ENCODE results near the gene CTNNA1. TPM values are rescaled to one million over a fixed set of nuclear protein-coding genes. Genes with fewer than 3 reads are reported as not detected.

The CTNNA1 gene
- total and polyA plus RNA-seq, 4 donors = 115 to 480 (median 302) TPM

DNA sequence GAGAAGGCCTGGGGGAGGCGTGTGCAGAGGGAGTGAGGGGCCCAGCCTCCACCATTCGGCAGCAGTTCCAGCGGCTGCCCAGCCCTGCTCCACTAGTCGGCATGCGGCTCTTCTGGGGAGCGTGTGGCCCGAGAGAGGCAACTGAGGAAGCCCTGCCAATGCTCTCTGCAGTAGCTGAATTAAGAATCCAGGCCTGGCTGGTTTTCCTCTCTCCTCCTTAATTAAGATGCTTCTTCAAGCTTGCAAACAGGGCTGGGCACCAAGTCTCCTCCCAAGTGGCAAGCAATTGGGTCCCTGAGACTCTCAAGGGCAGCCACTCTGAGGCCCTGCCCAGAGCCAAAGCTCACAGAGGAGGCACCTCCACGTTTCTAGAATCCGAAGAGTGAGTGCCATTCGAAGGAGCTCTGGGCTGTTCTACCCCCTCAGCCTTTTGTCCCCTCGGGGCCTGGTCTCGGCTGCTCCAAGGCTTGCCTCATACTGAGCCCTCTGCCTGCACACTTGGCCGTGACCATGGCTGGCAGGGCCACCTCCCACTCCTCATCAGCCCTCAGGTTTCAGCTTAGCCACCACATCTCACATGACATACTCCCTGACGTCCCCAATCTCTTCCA, 197.3 kb downstream of the CTNNA1 start:
- Histone ChIP-seq H3K9me3 (ENCODE audit: control insufficient read depth in 4 of 4, insufficient read depth in 3 of 4, low read length in 3 of 4) (no peaks in the 10 kb centered on the region), H3K27me3 (ENCODE audit: control insufficient read depth in 3 of 3, insufficient read depth in 3 of 3, low read length in 2 of 3) (no peaks in the 10 kb centered on the region), H3K36me3 (ENCODE audit: control insufficient read depth in 4 of 4, insufficient read depth in 4 of 4, low read length in 4 of 4) (peaks cover 0 to 14% (median 13%) of the 10 kb centered on the region in 4 donors), H3K27ac (ENCODE audit: low read depth in 1 of 2, low read length in 1 of 2) (peak overlapping the region in 1 of 2 donors; percentile 14), H3K9ac (ENCODE audit: insufficient read depth in 1 of 2, low read length in 2 of 2) (no peak overlapping the region), H3K4me1 (ENCODE audit: control insufficient read depth in 5 of 5, insufficient read depth in 5 of 5, low read length in 5 of 5) (peaks cover 7 to 82% (median 41%) of the 10 kb centered on the region in 5 donors), H3K4me3 (no peak overlapping the region)
- TF ChIP-seq, protein P1, sequence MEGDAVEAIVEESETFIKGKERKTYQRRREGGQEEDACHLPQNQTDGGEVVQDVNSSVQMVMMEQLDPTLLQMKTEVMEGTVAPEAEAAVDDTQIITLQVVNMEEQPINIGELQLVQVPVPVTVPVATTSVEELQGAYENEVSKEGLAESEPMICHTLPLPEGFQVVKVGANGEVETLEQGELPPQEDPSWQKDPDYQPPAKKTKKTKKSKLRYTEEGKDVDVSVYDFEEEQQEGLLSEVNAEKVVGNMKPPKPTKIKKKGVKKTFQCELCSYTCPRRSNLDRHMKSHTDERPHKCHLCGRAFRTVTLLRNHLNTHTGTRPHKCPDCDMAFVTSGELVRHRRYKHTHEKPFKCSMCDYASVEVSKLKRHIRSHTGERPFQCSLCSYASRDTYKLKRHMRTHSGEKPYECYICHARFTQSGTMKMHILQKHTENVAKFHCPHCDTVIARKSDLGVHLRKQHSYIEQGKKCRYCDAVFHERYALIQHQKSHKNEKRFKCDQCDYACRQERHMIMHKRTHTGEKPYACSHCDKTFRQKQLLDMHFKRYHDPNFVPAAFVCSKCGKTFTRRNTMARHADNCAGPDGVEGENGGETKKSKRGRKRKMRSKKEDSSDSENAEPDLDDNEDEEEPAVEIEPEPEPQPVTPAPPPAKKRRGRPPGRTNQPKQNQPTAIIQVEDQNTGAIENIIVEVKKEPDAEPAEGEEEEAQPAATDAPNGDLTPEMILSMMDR (IDR thresholded peaks at IDR 0.05; ENCODE audit: control extremely low read depth, extremely low read depth) = no peak
- DNase-seq (no peak), ATAC-seq (ENCODE audit: insufficient read depth, low FRiP score) (no peak)
- 65 to 87% methylated on average over 14 of the region's 14 CpGs for WGBS, 2 donors

DNA sequence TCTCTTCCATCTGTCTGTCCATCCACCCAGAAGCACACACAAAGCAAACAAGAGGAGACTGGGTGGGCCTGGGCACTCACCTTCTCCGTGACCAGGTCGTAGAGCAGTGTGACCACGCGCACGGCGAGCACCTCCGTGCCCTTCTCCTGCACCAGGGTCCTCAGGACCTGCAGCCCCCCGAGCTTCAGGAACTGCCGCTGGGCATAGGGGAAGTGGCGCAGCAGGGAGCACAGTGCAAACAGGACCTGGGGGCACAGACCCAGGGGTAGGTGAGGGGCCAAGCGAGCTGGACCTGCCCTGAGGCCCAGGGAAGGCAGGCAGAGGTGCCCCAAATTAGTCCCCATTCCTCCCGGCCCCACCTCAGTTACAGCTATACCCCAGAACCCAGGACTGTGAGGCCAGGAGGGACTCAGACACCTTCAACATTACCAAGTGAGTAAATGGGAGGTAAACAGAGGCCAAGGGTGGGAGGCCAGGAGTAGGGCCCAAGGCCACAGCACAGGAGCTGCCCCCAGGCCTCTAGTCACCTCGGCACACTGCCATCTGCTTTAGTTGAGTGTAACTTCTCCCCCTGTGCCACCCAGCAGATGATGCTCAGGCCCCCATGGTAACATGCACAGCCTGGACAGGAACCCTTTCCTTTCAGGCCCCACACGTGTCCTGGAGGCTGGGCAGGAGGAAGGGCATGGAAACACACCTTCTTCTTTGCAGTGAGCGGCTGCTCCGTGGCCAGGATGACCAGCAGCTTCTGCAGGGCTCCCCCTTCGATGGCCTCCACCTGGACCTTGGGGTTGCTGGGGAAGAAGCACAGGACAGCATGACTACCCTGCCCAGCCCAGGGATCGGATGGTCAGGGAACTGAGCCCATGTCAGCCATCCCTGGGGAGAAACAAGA, 198.1 kb downstream of the CTNNA1 start:
- 96 to 98% methylated on average over 18 of the region's 18 CpGs for WGBS, 2 donors

DNA sequence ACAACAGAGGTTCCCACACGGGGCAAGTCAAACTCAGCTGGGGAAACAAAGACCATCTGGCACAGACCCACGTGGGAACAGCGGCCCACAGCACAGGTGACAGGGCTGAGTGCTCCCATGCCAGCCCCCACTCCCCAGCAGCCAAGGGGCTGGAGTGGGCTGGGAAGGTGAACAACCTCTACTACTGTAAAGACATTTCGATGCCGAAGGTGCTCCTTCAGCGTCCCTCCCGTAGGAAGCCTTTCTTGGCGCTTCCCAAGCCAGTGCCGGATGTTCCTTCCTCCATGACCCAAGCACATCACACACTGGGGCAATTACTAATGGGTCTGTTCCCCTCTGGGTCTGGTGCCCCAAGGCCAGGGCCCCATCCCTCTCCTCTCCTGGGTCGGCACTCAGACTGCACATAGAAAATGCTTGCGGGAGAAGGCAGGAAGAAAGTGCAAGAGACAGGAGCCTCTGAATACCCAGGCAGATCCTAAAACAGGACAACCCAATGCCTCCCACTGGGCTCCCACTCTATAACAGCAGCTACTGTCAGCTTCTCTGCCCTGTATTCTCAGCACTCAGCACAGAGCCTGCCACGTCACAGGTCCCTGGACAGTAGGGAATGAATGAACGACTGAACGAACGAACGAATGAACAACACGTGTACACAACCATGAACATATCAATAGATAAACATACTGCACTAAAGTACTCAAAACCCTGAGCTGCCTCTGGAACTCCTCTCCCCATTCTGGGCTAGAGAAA, 198.9 kb downstream of the CTNNA1 start:
- Histone ChIP-seq H3K27ac (ENCODE audit: low read depth in 1 of 2, low read length in 1 of 2) (peak overlapping the region; percentile 15 to 55), H3K9ac (ENCODE audit: insufficient read depth in 1 of 2, low read length in 2 of 2) (peak overlapping the region in 1 of 2 donors; percentile 77), H3K27me3 (ENCODE audit: control insufficient read depth in 3 of 3, insufficient read depth in 3 of 3, low read length in 2 of 3) (no peaks in the 10 kb centered on the region), H3K36me3 (ENCODE audit: control insufficient read depth in 4 of 4, insufficient read depth in 4 of 4, low read length in 4 of 4) (peaks cover 0 to 9% (median 7%) of the 10 kb centered on the region in 4 donors), H3K9me3 (ENCODE audit: control insufficient read depth in 4 of 4, insufficient read depth in 3 of 4, low read length in 3 of 4) (no peaks in the 10 kb centered on the region), H3K4me1 (ENCODE audit: control insufficient read depth in 5 of 5, insufficient read depth in 5 of 5, low read length in 5 of 5) (peaks cover 7 to 81% (median 48%) of the 10 kb centered on the region in 5 donors), H3K4me3 (no peak overlapping the region)
- ATAC-seq (ENCODE audit: insufficient read depth, low FRiP score) (no peak), DNase-seq (no peak)
- TF ChIP-seq, protein P1 (IDR thresholded peaks at IDR 0.05; ENCODE audit: control extremely low read depth, extremely low read depth) = no peak
- 86 to 93% methylated on average over 17 of the region's 17 CpGs for whole genome bisulfite sequencing, 2 donors

More for the DNA sequence above, 198.1 kb downstream of the CTNNA1 start:
- Histone ChIP-seq H3K4me3 (no peak overlapping the region), H3K27me3 (ENCODE audit: control insufficient read depth in 3 of 3, insufficient read depth in 3 of 3, low read length in 2 of 3) (no peaks in the 10 kb centered on the region), H3K27ac (ENCODE audit: low read depth in 1 of 2, low read length in 1 of 2) (no peak overlapping the region), H3K4me1 (ENCODE audit: control insufficient read depth in 5 of 5, insufficient read depth in 5 of 5, low read length in 5 of 5) (peaks cover 7 to 81% (median 48%) of the 10 kb centered on the region in 5 donors), H3K9ac (ENCODE audit: insufficient read depth in 1 of 2, low read length in 2 of 2) (no peak overlapping the region), H3K36me3 (ENCODE audit: control insufficient read depth in 4 of 4, insufficient read depth in 4 of 4, low read length in 4 of 4) (peaks cover 0 to 14% (median 11%) of the 10 kb centered on the region in 4 donors), H3K9me3 (ENCODE audit: control insufficient read depth in 4 of 4, insufficient read depth in 3 of 4, low read length in 3 of 4) (no peaks in the 10 kb centered on the region)
- TF ChIP-seq, protein P1 (IDR thresholded peaks at IDR 0.05; ENCODE audit: control extremely low read depth, extremely low read depth) = no peak
- ATAC-seq (ENCODE audit: insufficient read depth, low FRiP score) (no peak), DNase-seq (no peak)

All from lung (tissue), 12 donors.